ENCODE data around the gene ZNF717. TPM values are rescaled to one million over a fixed set of nuclear protein-coding genes. Genes with fewer than 3 reads are reported as not detected.

The ZNF717 gene
- total and polyA plus RNA-seq, 2 of the 4 experiments (the other 2 are of a cell fraction) = 6.0 to 14.3 TPM

- ChIA-PET POLR2A (ENCODE audit: unreplicated experiment) (no interaction called here), CTCF (no interaction called here)
- TF ChIP-seq RAD21 (IDR thresholded peaks at IDR 0.05; ENCODE audit: low read length) (no peak), CHD1 (IDR thresholded peaks at IDR 0.05; ENCODE audit: low read depth, low read length) (no peak), CTCF (conservative IDR thresholded peaks at IDR 0.05; ENCODE audit: low read depth, low read length) (no peak), USF2 (IDR thresholded peaks at IDR 0.05; ENCODE audit: low read depth, low read length) (no peak), SMC3 (IDR thresholded peaks at IDR 0.05; ENCODE audit: low read depth, low read length) (no peak), POLR2A (IDR thresholded peaks at IDR 0.05; ENCODE audit: low read depth, low read length) (no peak)
- H3K18ac ChIP-seq (ENCODE audit: low read depth, low read length) = no peak overlapping the region
- no peak overlapping the region for H3K9ac ChIP-seq (ENCODE audit: low read depth, low read length)
- BruUV-seq (replicated peaks) = no TSS peak
- dilution Hi-C loops (cut with HindIII; ENCODE audit: low sequenced_read_pairs, unreplicated experiment) (no loop called here), intact Hi-C loops (cut with micrococcal nuclease) (no loop called here), in situ Hi-C loops (cut with MboI; ENCODE audit: low sequenced_read_pairs) (no loop called here)
- no peak overlapping the region for H3K23ac ChIP-seq (ENCODE audit: low read depth, low read length)
- WGBS, 2 experiments (ENCODE audit: extremely low coverage in 2 of 2, insufficient read length in 1 of 2) = no CpG with 5 or more reads among the region's 2 CpGs
- H3K56ac ChIP-seq (ENCODE audit: extremely low read depth, insufficient read depth, low read length) = no peak overlapping the region
- ATAC-seq (ENCODE audit: low read depth) (no peak), DNase-seq (no peak)
- H2BK120ac ChIP-seq (ENCODE audit: low read depth, low read length) = no peak overlapping the region
- H4K5ac ChIP-seq (ENCODE audit: low read depth, low read length) = no peak overlapping the region
- H3K36me3 ChIP-seq (ENCODE audit: control insufficient read depth, insufficient read depth, low read length) = no peaks in the 10 kb centered on the region
- no peaks in the 10 kb centered on the region for H3K27me3 ChIP-seq (ENCODE audit: control insufficient read depth, insufficient read depth, low read length)
- no peak overlapping the region for H3K4me2 ChIP-seq (ENCODE audit: low read depth, low read length)
- H3K4me1 ChIP-seq (ENCODE audit: control insufficient read depth, insufficient read depth, low read length) = no peaks in the 10 kb centered on the region
- no peak overlapping the region for H3K27ac ChIP-seq (ENCODE audit: insufficient read depth, low read length)
- peaks cover 8% of the 10 kb centered on the region; the same call in 1 of the 2 replicates for H3K9me3 ChIP-seq (ENCODE audit: control insufficient read depth, insufficient read depth, low read length)
- no peak overlapping the region for H2BK5ac ChIP-seq (ENCODE audit: low read depth, low read length, poor library complexity, severe bottlenecking)
- no peak overlapping the region for H2BK15ac ChIP-seq (ENCODE audit: low read depth, low read length)
- H3K4me3 ChIP-seq (ENCODE audit: insufficient read depth, low read depth, low read length) = no peak overlapping the region
- H4K8ac ChIP-seq (ENCODE audit: low read depth in 2 of 2, low read length in 2 of 2) = no peak overlapping the region
- H2AFZ ChIP-seq (replicated peaks; ENCODE audit: low read length, poor library complexity) = no peak overlapping the region
- no peak overlapping the region for H2BK20ac ChIP-seq (ENCODE audit: low read depth, low read length)
- no peak overlapping the region for H3K14ac ChIP-seq (replicated peaks; ENCODE audit: low read depth, low read length)
- no peak overlapping the region for H3K4ac ChIP-seq (ENCODE audit: low read depth, low read length)
- H4K91ac ChIP-seq (ENCODE audit: insufficient read depth, low read depth, low read length) = no peak overlapping the region
- H2AK9ac ChIP-seq (replicated peaks; ENCODE audit: low read depth, low read length, poor library complexity) = no peak overlapping the region
- H3K79me1 ChIP-seq (ENCODE audit: low read depth in 1 of 2, low read length in 2 of 2) = no peaks in the 10 kb centered on the region
- no peaks in the 10 kb centered on the region for H3K9me1 ChIP-seq (ENCODE audit: insufficient read depth, low read length)
- H4K20me1 ChIP-seq (ENCODE audit: insufficient read depth, low read length) = no peaks in the 10 kb centered on the region
- H2AK5ac ChIP-seq (ENCODE audit: low read depth, low read length) = no peak overlapping the region
Observed at GRCh38 chr3:75692061-75692460, 93.3 kb downstream of the ZNF717 start.
